ENCODE results near the gene HSD17B3.
"Not testable (repeated sequence)": the region's sequence is repeated elsewhere in the genome, so short reads cannot be mapped to it uniquely, and the experiment has no call there.

Gene HSD17B3

GRCh38 chr9:96305171-96305570, 3.2 kb upstream of the HSD17B3 start:
- DNase-seq: no peak

- DNase-seq: no peak
These were observed 2.3 kb upstream of the HSD17B3 start for GRCh38 chr9:96304230-96304629.

GRCh38 chr9:96299823-96300222, 2.2 kb downstream of the HSD17B3 start:
- no peak for DNase-seq

GRCh38 chr9:96294159-96294545, 7.8 kb downstream of the HSD17B3 start:
- no peak for DNase-seq

- DNase-seq: peak; percentile 3
These were observed 8.3 kb downstream of the HSD17B3 start for GRCh38 chr9:96293498-96294158.

- DNase-seq: no peak
These were observed 12.6 kb downstream of the HSD17B3 start for GRCh38 chr9:96289392-96289791.

- no peak for DNase-seq
These were observed 20.3 kb downstream of the HSD17B3 start for GRCh38 chr9:96281641-96282040.

- no peak for DNase-seq
These were observed 22.0 kb downstream of the HSD17B3 start for GRCh38 chr9:96279932-96280331.

GRCh38 chr9:96274939-96275338, 27.0 kb downstream of the HSD17B3 start:
- DNase-seq: no peak

GRCh38 chr9:96270236-96270744, 31.7 kb downstream of the HSD17B3 start:
- no peak for DNase-seq

- no peak for DNase-seq
These were observed 43.0 kb downstream of the HSD17B3 start for GRCh38 chr9:96258967-96259366.

- DNase-seq: no peak
These were observed 45.2 kb downstream of the HSD17B3 start for GRCh38 chr9:96256800-96257199.

- DNase-seq: no peak
These were observed 46.3 kb downstream of the HSD17B3 start for GRCh38 chr9:96255698-96256097.

- no peak for DNase-seq
These were observed 48.8 kb downstream of the HSD17B3 start for GRCh38 chr9:96253059-96253696.

GRCh38 chr9:96251451-96251850, 50.5 kb downstream of the HSD17B3 start:
- no peak for DNase-seq

- no peak for DNase-seq
These were observed 52.2 kb downstream of the HSD17B3 start for GRCh38 chr9:96249746-96250145.

- no peak for DNase-seq
These were observed 55.7 kb downstream of the HSD17B3 start for GRCh38 chr9:96246267-96246671.

GRCh38 chr9:96245399-96245798, 56.6 kb downstream of the HSD17B3 start:
- DNase-seq: no peak

- DNase-seq: no peak
These were observed 58.2 kb downstream of the HSD17B3 start for GRCh38 chr9:96243778-96244177.

GRCh38 chr9:96242811-96243210, 59.2 kb downstream of the HSD17B3 start:
- no peak for DNase-seq

- DNase-seq: no peak
These were observed 60.6 kb downstream of the HSD17B3 start for GRCh38 chr9:96241391-96241809.

- DNase-seq: no peak
These were observed 65.0 kb downstream of the HSD17B3 start for GRCh38 chr9:96236854-96237550.

- not testable (repeated sequence) for DNase-seq
These were observed 65.6 kb downstream of the HSD17B3 start for GRCh38 chr9:96236337-96236736.

Measured in NCI-H774 (cell line).